Bronchial epithelial cell (primary cell): Measurements from ENCODE around the gene TSTD2. TPM values are rescaled to one million over a fixed set of nuclear protein-coding genes. Genes with fewer than 3 reads are reported as not detected.

Experiments
- DNase-seq: peaks from one replicate; pipeline ENCODE4 v3.0.0-alpha.2; 2010; ENCODE audit warnings: low read depth
- FAIRE-seq: peaks from 2 replicates; lab custom pipeline; 2011; peaks lifted over from hg19 to GRCh38; lab: Jason Lieb, UNC
- H3K27me3 ChIP-seq: 2 replicates; pipeline ENCODE4 v1.5.1; 2011; ENCODE audit warnings: low read length; ENCODE audit not compliant: control insufficient read depth, insufficient read depth
- H3K36me3 ChIP-seq: 2 replicates; pipeline ENCODE4 v1.5.1; 2011; ENCODE audit warnings: low read length; ENCODE audit not compliant: control insufficient read depth, insufficient read depth
- H3K4me3 ChIP-seq: 2 replicates; pipeline ENCODE4 v1.5.1; 2011; ENCODE audit warnings: mild to moderate bottlenecking, low read depth, low read length, control low read depth
- total RNA-seq: library from RNA; depleted of rRNA; stranded (reverse); fragments of >200 nt; gene quantifications from 2 replicates; pipeline ENCODE4 v1.2.1, GENCODE V29; 2014
- TF ChIP-seq, protein P1 (sequence below): IDR thresholded peaks from 2 replicates; pipeline ENCODE4 v1.5.1; 2011; ENCODE audit warnings: mild to moderate bottlenecking, moderate library complexity, low read length, control low read depth, inconsistent platforms; ENCODE audit not compliant: insufficient read depth, severe bottlenecking

Gene TSTD2
- total RNA-seq, 1 donor from 2014 or later = 15.0 TPM

DNA sequence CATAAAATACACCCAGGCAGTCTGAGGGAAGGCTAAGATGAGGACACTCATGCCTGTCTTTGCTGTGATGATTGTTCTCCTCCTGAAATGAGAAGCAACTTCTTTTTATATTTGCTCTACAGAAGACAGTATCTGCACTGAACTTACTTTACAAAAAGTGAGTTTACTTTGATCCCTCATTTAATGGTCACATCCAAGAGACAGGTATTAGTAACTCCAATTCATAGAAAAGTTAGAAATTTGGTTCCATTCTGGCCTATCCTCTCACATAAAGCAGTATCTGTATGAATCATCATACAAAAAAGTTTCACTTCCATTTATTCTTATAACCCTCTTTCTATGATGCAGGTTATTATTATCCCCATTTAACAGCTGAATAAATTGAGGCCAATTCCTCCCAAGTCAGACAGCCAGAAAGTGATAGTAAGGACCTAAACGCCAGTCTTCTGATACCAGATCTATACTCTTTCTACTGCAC, 15.2 kb downstream of the TSTD2 start:
- Histone ChIP-seq H3K27me3 (no peaks in the 10 kb centered on the region), H3K36me3 (peaks cover 4% of the 10 kb centered on the region), H3K4me3 (no peak overlapping the region)
- TF ChIP-seq, protein P1, sequence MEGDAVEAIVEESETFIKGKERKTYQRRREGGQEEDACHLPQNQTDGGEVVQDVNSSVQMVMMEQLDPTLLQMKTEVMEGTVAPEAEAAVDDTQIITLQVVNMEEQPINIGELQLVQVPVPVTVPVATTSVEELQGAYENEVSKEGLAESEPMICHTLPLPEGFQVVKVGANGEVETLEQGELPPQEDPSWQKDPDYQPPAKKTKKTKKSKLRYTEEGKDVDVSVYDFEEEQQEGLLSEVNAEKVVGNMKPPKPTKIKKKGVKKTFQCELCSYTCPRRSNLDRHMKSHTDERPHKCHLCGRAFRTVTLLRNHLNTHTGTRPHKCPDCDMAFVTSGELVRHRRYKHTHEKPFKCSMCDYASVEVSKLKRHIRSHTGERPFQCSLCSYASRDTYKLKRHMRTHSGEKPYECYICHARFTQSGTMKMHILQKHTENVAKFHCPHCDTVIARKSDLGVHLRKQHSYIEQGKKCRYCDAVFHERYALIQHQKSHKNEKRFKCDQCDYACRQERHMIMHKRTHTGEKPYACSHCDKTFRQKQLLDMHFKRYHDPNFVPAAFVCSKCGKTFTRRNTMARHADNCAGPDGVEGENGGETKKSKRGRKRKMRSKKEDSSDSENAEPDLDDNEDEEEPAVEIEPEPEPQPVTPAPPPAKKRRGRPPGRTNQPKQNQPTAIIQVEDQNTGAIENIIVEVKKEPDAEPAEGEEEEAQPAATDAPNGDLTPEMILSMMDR = no peak
- no peak for DNase-seq
- no peak for FAIRE-seq

DNA sequence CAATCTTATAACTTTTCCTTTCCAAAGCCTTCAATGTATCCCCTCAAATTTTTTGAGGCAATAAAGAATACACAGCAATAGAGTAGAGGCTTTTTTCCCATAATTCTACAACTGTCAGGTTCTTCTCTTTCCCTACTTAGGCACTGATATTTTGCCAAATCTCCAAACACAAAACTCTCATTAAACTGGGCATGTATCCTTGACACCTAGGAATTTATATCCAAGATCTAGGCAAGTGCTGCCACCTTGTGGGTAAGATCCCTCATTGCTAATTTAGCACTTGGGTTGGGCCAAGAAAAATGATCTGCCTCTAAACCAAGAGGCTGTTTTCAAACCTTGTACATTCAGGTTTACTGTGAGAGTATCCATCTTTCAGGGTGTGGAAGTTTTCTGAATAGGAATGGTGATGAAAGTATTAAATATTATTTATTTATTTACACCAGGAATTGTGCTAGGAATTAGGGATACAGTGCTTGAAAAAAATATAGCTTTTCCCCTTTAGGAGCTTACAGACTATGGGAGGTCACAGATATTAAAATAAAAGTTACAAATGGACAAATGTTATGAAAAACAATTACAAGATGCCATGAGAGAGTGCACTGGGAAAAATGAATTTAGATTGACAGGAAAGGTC, 17.6 kb downstream of the TSTD2 start:
- FAIRE-seq (no peak), DNase-seq (peak; percentile 61)
- H3K36me3 ChIP-seq = peaks cover 5% of the 10 kb centered on the region
- H3K4me3 ChIP-seq = no peak overlapping the region
- no peaks in the 10 kb centered on the region for H3K27me3 ChIP-seq
- TF ChIP-seq, protein P1 = peak; percentile 63

DNA sequence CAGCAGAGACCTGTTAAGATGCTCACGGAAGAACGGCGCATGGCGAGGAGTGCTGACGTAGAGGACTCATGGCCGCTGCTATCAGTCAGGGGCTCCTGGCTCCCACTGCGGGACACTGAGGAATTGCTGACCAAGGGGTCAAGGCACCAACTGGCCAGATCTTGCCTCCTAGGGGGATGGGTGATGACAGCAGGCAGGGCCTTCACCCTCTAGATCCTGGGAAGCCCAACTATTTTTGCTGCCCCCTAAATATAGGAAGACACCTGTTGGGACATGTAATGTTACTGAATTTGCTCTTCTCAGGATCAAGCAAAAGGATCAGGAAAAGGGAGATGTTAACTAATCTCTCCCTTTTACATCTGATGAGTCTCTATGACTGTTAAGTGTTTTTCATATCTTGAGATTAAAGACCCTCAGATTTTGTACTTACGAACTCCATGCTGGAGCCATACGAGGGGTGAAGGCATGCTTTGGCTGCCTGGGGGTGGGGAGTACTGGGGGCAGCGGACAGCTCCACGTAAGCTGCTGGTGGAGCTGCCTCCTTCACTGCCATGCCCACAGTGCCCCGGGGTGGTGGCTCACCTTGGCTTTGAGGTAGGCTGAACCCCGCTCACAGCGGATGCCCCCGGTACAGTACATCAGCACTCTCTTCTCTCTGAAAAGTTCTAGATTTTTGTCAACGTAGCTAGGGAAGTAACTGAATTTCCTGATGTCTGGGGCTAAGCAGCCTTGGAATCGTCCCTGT, 28.1 kb downstream of the TSTD2 start:
- FAIRE-seq (no peak), DNase-seq (no peak)
- Histone ChIP-seq H3K4me3 (no peak overlapping the region), H3K27me3 (no peaks in the 10 kb centered on the region), H3K36me3 (peaks cover 13% of the 10 kb centered on the region)
- TF ChIP-seq, protein P1 = no peak

DNA sequence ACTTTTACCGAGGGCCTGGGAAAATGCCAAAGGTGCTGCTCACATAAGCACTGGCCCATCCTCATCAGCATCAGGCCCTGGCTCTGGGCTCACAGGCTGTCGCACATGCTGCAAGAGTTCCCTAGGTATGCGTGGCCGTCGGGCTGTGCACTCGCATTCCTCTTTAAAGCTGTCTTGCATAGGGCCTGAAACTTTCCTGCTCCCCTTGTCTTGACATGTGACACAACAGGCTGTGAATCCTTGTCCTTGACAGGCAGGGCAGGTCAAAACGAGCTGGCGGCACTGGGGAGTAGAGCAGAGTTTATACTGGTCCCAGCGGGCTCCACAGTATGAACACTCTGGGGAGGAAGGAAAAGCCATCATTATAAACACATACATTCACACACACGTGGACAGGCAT, 30.7 kb downstream of the TSTD2 start:
- TF ChIP-seq, protein P1 = no peak
- no peak overlapping the region for H3K4me3 ChIP-seq
- peaks cover 13% of the 10 kb centered on the region for H3K36me3 ChIP-seq
- FAIRE-seq = no peak
- no peaks in the 10 kb centered on the region for H3K27me3 ChIP-seq
- no peak for DNase-seq

DNA sequence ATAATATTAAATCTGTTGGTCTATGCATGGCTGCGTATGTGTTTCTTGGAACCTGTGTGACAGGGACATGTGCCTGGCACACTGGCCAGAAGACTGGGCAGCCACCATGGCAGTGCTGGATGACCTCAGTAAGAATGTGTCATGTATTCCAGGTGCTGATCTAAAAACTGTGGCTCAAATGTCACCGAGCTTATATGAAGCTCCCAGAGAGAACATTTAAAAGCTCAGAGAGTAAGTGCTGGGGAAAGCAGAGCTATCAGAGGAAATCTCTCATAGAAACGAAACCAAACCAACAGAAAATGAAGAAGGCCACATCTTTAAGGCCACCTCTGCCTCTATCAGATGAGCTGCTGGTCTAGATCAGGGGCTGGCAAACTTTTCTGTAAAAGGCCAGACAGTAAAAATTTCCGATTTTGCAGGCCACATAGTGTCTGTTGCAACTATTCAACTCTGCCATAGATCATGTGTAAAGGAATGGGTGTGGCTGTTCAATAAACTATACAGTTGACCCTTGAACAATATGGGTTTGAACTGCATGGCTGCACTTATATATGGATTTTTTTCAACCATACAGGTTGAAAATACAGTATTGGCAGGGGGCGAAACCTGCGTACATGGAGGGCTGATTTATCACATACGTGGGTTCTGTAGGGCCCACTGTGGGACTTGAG, 31.8 kb downstream of the TSTD2 start:
- Histone ChIP-seq H3K27me3 (no peaks in the 10 kb centered on the region), H3K36me3 (peaks cover 12% of the 10 kb centered on the region), H3K4me3 (no peak overlapping the region)
- no peak for FAIRE-seq
- DNase-seq = no peak
- TF ChIP-seq, protein P1 = no peak
